Osteoblast (primary cell): ENCODE results near the gene RGL3. TPM values are rescaled to one million over a fixed set of nuclear protein-coding genes. Genes with fewer than 3 reads are reported as not detected.

Source experiments
- DNase-seq: peaks from one replicate; pipeline ENCODE4 v3.0.0; 2011; ENCODE audit warnings: low spot score, mixed read lengths; ENCODE audit not compliant: insufficient read length; ENCODE audit errors: missing footprints
- H2AFZ ChIP-seq: 2 replicates; pipeline ENCODE4 v1.6.0; 2011; ENCODE audit warnings: mild to moderate bottlenecking, low read length
- H3K27ac ChIP-seq: 2 replicates; pipeline ENCODE4 v1.5.1; 2011; ENCODE audit warnings: mild to moderate bottlenecking, low read depth, low read length, moderate library complexity
- H3K27me3 ChIP-seq: 2 replicates; pipeline ENCODE4 v1.6.0; 2012; ENCODE audit warnings: mild to moderate bottlenecking, control low read depth, inconsistent platforms, low read length, moderate library complexity; ENCODE audit not compliant: insufficient read depth
- H3K36me3 ChIP-seq: 2 replicates; pipeline ENCODE4 v1.5.1; 2011; ENCODE audit warnings: mild to moderate bottlenecking, low read length, control low read depth, moderate library complexity; ENCODE audit not compliant: insufficient read depth
- H3K4me1 ChIP-seq: 2 replicates; pipeline ENCODE4 v1.5.1; 2011; ENCODE audit warnings: mild to moderate bottlenecking, low read length, control low read depth, moderate library complexity; ENCODE audit not compliant: insufficient read depth
- H3K4me2 ChIP-seq: 2 replicates; pipeline ENCODE4 v1.6.0; 2011; ENCODE audit warnings: mild to moderate bottlenecking, low read length; ENCODE audit not compliant: insufficient read depth
- H3K4me3 ChIP-seq: fragments of 200-600 bp; sonication (generic); 3 replicates; pipeline ENCODE4 v1.5.1; 2012; ENCODE audit warnings: mild to moderate bottlenecking, low read length, inconsistent platforms; ENCODE audit not compliant: insufficient read depth
- H3K79me2 ChIP-seq: 2 replicates; pipeline ENCODE4 v1.6.0; 2012; ENCODE audit warnings: mild to moderate bottlenecking, low read length, control low read depth, inconsistent platforms; ENCODE audit not compliant: insufficient read depth
- H3K9me3 ChIP-seq: 2 replicates; pipeline ENCODE4 v1.5.1; 2011; ENCODE audit warnings: low read depth, low read length, control low read depth
- H4K20me1 ChIP-seq: 2 replicates; pipeline ENCODE4 v1.6.0; 2012; ENCODE audit warnings: mild to moderate bottlenecking, low read length, control low read depth; ENCODE audit not compliant: insufficient read depth
- total RNA-seq: library from RNA; depleted of rRNA; stranded (reverse); fragments of >200 nt; gene quantifications from 2 replicates; pipeline ENCODE4 v1.2.3, GENCODE V29; 2012
- TF ChIP-seq, protein P1 (sequence below): IDR thresholded peaks from 2 replicates; pipeline ENCODE4 v1.5.1; 2011; ENCODE audit warnings: mild to moderate bottlenecking, low read depth, low read length, moderate library complexity; ENCODE audit errors: extremely low read depth

Gene RGL3
- total RNA-seq, 1 donor: 0.36 TPM

DNA sequence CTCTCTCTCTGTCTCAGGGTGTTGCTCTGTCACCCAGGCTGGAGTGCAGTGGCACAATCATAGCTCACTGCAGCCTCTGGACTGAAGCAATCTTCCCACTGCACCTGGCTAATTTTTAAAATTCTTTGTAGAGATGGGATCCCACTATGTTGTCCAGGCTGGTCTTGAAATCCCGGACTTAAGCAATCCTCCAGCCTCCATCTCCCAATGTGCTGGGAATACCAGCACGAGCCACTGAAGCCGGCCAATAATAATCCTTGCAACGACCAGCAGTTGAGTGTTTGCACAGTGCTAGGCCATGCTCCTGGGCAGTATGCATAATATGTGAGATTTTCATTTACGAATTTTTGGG, 34.4 kb downstream of the RGL3 start:
- H3K36me3 ChIP-seq: no peaks in the 10 kb centered on the region
- no peaks in the 10 kb centered on the region for H3K9me3 ChIP-seq
- peak; percentile 19 for DNase-seq
- no peak overlapping the region for H3K4me3 ChIP-seq
- no peak overlapping the region for H2AFZ ChIP-seq
- peaks cover 6% of the 10 kb centered on the region for H3K79me2 ChIP-seq
- H3K4me2 ChIP-seq: no peak overlapping the region
- no peaks in the 10 kb centered on the region for H4K20me1 ChIP-seq
- peaks cover 14% of the 10 kb centered on the region for H3K27me3 ChIP-seq
- peaks cover 10% of the 10 kb centered on the region for H3K4me1 ChIP-seq
- H3K27ac ChIP-seq: no peak overlapping the region
- TF ChIP-seq, protein P1, sequence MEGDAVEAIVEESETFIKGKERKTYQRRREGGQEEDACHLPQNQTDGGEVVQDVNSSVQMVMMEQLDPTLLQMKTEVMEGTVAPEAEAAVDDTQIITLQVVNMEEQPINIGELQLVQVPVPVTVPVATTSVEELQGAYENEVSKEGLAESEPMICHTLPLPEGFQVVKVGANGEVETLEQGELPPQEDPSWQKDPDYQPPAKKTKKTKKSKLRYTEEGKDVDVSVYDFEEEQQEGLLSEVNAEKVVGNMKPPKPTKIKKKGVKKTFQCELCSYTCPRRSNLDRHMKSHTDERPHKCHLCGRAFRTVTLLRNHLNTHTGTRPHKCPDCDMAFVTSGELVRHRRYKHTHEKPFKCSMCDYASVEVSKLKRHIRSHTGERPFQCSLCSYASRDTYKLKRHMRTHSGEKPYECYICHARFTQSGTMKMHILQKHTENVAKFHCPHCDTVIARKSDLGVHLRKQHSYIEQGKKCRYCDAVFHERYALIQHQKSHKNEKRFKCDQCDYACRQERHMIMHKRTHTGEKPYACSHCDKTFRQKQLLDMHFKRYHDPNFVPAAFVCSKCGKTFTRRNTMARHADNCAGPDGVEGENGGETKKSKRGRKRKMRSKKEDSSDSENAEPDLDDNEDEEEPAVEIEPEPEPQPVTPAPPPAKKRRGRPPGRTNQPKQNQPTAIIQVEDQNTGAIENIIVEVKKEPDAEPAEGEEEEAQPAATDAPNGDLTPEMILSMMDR: no peak

DNA sequence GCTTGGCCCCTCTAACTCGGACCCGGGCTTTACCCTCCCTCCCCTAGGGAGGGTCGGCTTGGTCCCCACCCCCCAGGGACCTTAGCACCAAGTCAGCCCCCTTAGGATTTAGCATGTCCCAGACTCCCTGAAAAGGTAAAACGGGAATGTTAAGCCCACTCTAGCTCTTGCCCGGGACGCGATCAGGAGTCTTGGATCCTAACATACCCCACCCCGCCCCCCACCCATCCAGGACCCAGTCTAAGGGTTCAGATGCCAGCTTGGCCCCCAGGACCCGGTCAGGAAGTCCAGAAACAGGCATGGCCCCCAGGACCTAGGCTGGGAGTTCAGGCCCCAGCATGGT, 35.4 kb downstream of the RGL3 start:
- DNase-seq: peak; percentile 66
- Histone ChIP-seq H4K20me1 (no peaks in the 10 kb centered on the region), H3K4me1 (peaks cover 12% of the 10 kb centered on the region), H3K4me2 (peak overlapping the region; percentile 60), H3K36me3 (no peaks in the 10 kb centered on the region), H3K27ac (no peak overlapping the region), H3K4me3 (peak overlapping the region; percentile 60), H2AFZ (no peak overlapping the region), H3K79me2 (peaks cover 6% of the 10 kb centered on the region), H3K9me3 (no peaks in the 10 kb centered on the region), H3K27me3 (peaks cover 14% of the 10 kb centered on the region)
- TF ChIP-seq, protein P1: no peak

DNA sequence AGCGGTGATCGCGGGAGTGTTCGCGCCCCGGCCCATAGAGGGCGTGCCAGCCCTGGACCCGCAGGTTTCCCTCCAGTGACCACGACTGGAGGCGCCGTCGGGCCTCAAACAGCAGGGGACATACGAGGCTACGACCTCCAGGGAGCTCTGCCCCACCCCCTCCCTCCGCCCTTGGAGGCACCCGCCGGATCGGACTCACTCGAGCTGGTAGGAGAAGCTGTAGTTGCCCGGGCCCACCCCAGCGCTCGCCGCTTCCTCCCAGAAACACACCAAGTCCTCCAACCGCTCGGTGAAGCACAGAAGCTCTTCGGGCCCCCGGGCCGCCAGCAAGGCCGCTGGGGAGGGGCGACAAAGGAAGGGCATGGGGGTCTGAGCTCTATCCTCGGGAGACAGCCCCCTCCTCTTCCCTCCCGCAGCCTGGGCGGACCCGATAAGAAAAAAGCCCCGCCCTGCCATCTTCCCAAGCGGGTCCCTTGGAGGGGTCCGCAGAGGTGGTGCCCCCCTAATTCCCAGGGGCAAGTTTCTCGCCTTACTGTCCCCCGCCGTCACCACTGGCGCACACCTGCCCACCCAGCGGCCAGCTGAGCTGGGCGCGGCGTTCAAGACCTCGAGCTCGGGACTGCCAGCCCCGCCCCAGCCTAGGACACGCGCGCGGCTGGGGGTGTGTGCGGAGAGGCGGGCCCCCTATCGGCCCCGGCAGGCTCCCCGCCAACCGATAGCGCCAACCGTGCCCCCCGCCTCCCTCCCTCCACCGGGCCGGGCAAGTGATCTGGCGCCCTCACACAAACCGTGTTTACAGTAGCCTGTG, 36.0 kb downstream of the RGL3 start:
- Histone ChIP-seq H3K36me3 (no peaks in the 10 kb centered on the region), H3K79me2 (peaks cover 6% of the 10 kb centered on the region), H3K27me3 (peaks cover 14% of the 10 kb centered on the region)

More for the DNA sequence above, 36.0 kb downstream of the RGL3 start:
- Histone ChIP-seq H3K4me3 (peak overlapping the region; percentile 60), H3K9me3 (no peaks in the 10 kb centered on the region), H3K4me2 (peak overlapping the region; percentile 60), H3K27ac (no peak overlapping the region), H4K20me1 (peaks cover 5% of the 10 kb centered on the region), H3K4me1 (peaks cover 18% of the 10 kb centered on the region), H2AFZ (no peak overlapping the region)
- peak; percentile 89 for DNase-seq
- TF ChIP-seq, protein P1: peak; percentile 59
